ENCODE results near the gene NCOA7. TPM values are rescaled to one million over a fixed set of nuclear protein-coding genes. Genes with fewer than 3 reads are reported as not detected.

NCOA7 gene
- total RNA-seq, 1 experiment from 2014 or later, result 9.4 TPM

GRCh38 chr6:125766641-125767040, 24.1 kb upstream of the NCOA7 start:
- no peak overlapping the region for H3K9ac ChIP-seq (ENCODE audit: extremely low read depth, insufficient read length, low read length)
- no peak for DNase-seq
- no peak overlapping the region for H3K23ac ChIP-seq (ENCODE audit: insufficient read length, low read depth, low read length)
- H3K79me1 ChIP-seq (ENCODE audit: insufficient read depth, low read depth, low read length, poor library complexity, severe bottlenecking), result no peaks in the 10 kb centered on the region
- H3K23me2 ChIP-seq (ENCODE audit: insufficient read length, low read depth, low read length, poor library complexity, severe bottlenecking), result no peaks in the 10 kb centered on the region
- Mint-ChIP-seq H3K4me1 (no peaks in the 10 kb centered on the region; a peak in 1 of 4 replicates), H3K9me3 (peaks cover 4 to 8% of the 10 kb centered on the region in 2 experiments; a peak in 4 of 5 replicates), H3K36me3 (ENCODE audit: insufficient read depth in 1 of 3, low read depth in 3 of 3) (peaks cover 0 to 4% (median 3%) of the 10 kb centered on the region in 3 experiments; a peak in 5 of 7 replicates), H3K27ac (no peak overlapping the region), H3K27me3 (ENCODE audit: low read depth) (peaks cover 3% of the 10 kb centered on the region; the same call in 1 of the 2 replicates), H3K4me3 (no peak overlapping the region)
- no peak overlapping the region for H3K14ac ChIP-seq (ENCODE audit: insufficient read depth, low read length)
- no peak overlapping the region for H2AK5ac ChIP-seq (ENCODE audit: insufficient read length, low read length)
- H4K20me1 ChIP-seq (ENCODE audit: control insufficient read depth, insufficient read depth, insufficient read length), result no peaks in the 10 kb centered on the region
- no peak overlapping the region for H3K27ac ChIP-seq (ENCODE audit: insufficient read length, low read depth, low read length)
- no peak overlapping the region for H3K4ac ChIP-seq (ENCODE audit: low read depth, low read length)
- no peak overlapping the region for H3K56ac ChIP-seq (ENCODE audit: insufficient read length, low read depth, low read length)
- no peak overlapping the region for H2AFZ ChIP-seq (ENCODE audit: low read length)
- H2BK120ac ChIP-seq (ENCODE audit: low read depth, low read length, poor library complexity, severe bottlenecking), result no peak overlapping the region
- no peak overlapping the region for H3T11ph ChIP-seq (ENCODE audit: low read length)
- H4K8ac ChIP-seq (replicated peaks; ENCODE audit: insufficient read length, low read depth, low read length), result no peak overlapping the region
- H2BK15ac ChIP-seq (ENCODE audit: low read depth, low read length), result no peak overlapping the region
- no peaks in the 10 kb centered on the region for H3K9me3 ChIP-seq (ENCODE audit: control insufficient read depth, low read depth, low read length)
- H2BK20ac ChIP-seq (ENCODE audit: low read depth, low read length, poor library complexity, severe bottlenecking), result no peak overlapping the region
- H3K79me2 ChIP-seq (ENCODE audit: insufficient read depth, low read length), result no peaks in the 10 kb centered on the region
- H3K4me2 ChIP-seq (ENCODE audit: insufficient read depth, insufficient read length, low read length), result no peak overlapping the region
- H3K4me1 ChIP-seq (ENCODE audit: insufficient read depth, low read length), result no peaks in the 10 kb centered on the region
- H2BK5ac ChIP-seq (ENCODE audit: insufficient read length, low read length), result no peak overlapping the region
- H3K18ac ChIP-seq (ENCODE audit: insufficient read length, low read depth, low read length), result no peak overlapping the region
- WGBS (ENCODE audit: extremely low coverage, insufficient read length, low lambda C conversion rate), result no CpG with 5 or more reads among the region's 4 CpGs
- no peak overlapping the region for H4K5ac ChIP-seq (ENCODE audit: insufficient read length, low read depth, low read length)
- no peaks in the 10 kb centered on the region for H3K27me3 ChIP-seq (ENCODE audit: insufficient read depth, low read length)
- no peak overlapping the region for H2BK12ac ChIP-seq (ENCODE audit: insufficient read length, low read depth, low read length)
- TF ChIP-seq CTCF (conservative IDR thresholded peaks at IDR 0.05), result no peak
- no peak overlapping the region for H4K91ac ChIP-seq (ENCODE audit: insufficient read length, low read depth, low read length)
